Measurements from ENCODE around the gene LAMA5.

The LAMA5 gene

GRCh38 chr20:62345681-62346370 is 21.3 kb downstream of the LAMA5 start:
- no peak for DNase-seq

- DNase-seq, result no peak
These were observed 22.3 kb downstream of the LAMA5 start for GRCh38 chr20:62344782-62345181.

- DNase-seq, result no peak
These were observed 23.0 kb downstream of the LAMA5 start for GRCh38 chr20:62344092-62344491.

DNA sequence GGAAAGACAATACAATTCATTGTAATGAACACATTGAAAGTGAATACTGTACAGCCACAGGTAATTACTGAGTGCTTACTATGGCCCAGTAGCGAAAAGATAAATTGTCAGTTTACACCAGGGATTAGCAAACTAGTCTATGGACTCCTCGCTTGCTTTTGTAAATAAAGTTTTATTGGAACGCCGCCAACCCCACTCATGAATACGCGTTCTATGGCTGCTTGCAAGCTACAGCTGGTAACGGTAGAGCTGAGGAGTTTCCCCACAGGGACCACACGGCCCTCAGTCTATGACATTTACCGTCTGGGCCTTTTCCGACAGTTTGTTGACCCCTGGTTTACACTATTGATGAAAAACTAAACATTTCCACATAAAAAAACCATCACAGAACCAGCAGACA is 24.2 kb downstream of the LAMA5 start:
- no peak for DNase-seq

- DNase-seq, result no peak
These were observed 27.5 kb downstream of the LAMA5 start for GRCh38 chr20:62339647-62340062.

GRCh38 chr20:62338294-62338620 is 28.9 kb downstream of the LAMA5 start:
- DNase-seq, result no peak

- no peak for DNase-seq
These were observed 29.4 kb downstream of the LAMA5 start for GRCh38 chr20:62337558-62338293.

GRCh38 chr20:62336775-62337557 is 30.1 kb downstream of the LAMA5 start:
- no peak for DNase-seq

GRCh38 chr20:62336329-62336728 is 30.8 kb downstream of the LAMA5 start:
- no peak for DNase-seq

DNA sequence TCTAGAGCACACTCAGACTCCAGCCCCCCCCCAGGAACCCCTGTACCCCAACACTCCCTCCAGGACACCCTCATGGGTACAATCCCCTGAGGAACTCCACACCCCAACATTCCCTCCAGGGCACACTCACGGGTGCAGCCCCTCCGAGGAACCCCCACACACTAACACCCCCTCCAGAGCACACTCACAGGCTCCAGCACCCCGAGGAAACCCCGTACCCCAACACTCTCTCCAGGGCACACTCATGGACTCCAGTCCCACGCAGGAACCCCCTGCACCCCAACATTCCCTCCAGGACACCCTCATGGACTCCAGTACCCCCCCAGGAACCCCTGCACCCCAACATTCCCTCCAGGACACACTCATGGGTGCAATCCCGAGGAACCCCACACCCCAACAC is 31.6 kb downstream of the LAMA5 start:
- DNase-seq, result no peak

- no peak for DNase-seq
These were observed 32.2 kb downstream of the LAMA5 start for GRCh38 chr20:62334881-62335280.

GRCh38 chr20:62333820-62334595 is 33.1 kb downstream of the LAMA5 start:
- DNase-seq, result no peak

DNA sequence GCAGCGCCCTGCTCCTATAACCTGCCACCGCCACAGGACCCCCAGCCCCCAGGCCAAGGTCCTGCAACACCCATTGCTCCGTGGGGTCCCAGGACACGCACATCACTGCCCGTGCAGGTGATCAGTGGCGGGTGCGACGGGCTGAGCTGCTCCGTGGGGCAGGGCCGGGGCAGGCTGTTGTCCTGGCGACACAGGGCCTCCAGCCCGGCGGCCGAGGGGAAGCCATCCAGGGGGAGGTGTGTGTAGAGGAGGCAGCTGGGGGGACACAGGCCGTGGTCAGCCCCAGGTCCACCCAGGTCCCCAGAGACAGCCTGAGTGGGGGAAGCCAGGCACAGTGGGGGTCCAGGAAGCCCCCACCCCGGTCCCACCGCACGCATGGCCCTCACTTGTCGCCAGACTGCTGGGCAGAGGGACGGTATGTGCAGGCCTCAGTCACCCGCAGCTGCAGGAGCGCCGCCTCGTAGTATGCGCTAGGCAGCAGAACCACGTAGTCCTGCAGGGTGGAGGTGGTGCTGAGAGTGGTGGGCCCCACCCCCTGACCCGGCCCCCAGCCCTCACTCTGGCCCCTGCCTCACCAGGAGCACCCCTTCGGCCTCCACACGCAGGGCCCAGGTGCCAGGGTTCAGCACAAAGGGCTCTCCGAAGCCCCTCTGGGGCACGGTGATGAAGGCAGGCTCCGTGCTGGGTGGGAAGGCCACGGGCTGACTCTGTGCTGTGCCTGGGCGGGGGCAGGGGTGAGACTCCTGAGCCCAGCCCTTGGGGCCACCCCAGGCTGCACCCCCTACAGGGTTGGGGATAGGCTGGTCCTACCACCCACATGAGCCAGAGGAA is 33.9 kb downstream of the LAMA5 start:
- DNase-seq, result no peak

DNA sequence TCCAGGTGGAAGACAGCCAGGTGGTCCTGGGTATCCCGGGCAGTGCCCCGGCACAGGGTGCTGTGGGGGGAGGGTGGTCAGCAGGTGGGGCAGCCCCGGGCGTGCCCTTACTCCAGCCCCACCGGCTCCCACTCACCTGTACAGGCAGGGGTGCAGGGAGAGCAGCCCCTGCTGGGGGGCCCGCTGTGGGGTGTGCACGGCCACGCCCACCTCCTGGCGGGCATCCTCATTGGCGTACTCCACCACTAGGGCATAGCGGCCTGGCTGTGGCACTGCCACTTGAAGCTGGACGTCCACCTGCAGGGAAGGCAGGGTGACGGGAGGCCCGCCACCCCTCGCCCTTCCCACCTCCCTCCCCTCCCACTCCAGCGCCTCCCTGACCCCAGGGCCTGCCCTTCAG is 34.7 kb downstream of the LAMA5 start:
- no peak for DNase-seq

DNA sequence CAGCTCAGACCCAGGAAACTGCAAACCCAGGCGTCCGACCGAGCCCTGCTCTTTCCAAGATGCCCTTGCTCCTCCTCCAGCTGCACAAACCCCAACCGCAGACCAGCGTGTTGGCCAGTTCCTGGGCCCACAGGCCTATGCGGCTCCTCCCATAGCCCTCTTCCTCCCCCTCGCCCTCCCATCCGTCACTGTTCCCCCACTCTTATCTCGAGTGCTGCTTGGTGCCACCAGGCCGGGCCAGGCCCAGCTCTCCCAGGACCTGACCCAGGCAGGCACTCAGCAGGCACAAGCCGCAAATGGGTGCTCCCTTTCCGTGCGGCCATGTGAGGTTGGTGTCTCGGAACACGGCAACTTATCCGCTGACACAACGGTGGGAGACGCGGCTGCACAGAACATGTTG is 35.8 kb downstream of the LAMA5 start:
- DNase-seq, result no peak

GRCh38 chr20:62330576-62331317 is 36.4 kb downstream of the LAMA5 start:
- no peak for DNase-seq

GRCh38 chr20:62329389-62330377 is 37.4 kb downstream of the LAMA5 start:
- DNase-seq, result no peak

- no peak for DNase-seq
These were observed 38.3 kb downstream of the LAMA5 start for GRCh38 chr20:62328684-62329388.

GRCh38 chr20:62327726-62328495 is 39.2 kb downstream of the LAMA5 start:
- DNase-seq, result no peak

All from CD4-positive, alpha-beta T cell treated with Interleukin-21 for 1 hour (primary cell).